BLaER1 treated with 17β-estradiol and CSF1 and Interleukin-3, amounts not matched to agents 10 nM and 100 nM (cell line): Measurements from ENCODE around the gene TRIM25.

ENCODE experiments used
- H3K27ac ChIP-seq, 11 experiments: shearing (Covaris generic); formaldehyde crosslinking; 2 replicates each; pipeline ENCODE4 v1.8.1; 2022
- H3K27me3 ChIP-seq, 11 experiments: shearing (Covaris generic); formaldehyde crosslinking; 2 replicates each; pipeline ENCODE4 v1.8.1; 2022
- H3K36me3 ChIP-seq, 11 experiments: shearing (Covaris generic); formaldehyde crosslinking; 2 replicates each; pipeline ENCODE4 v1.8.1; 2022
- H3K4me1 ChIP-seq, 10 experiments: shearing (Covaris generic); formaldehyde crosslinking; 2 replicates each; pipeline ENCODE4 v1.8.1; 2022
- H3K4me2 ChIP-seq, 11 experiments: shearing (Covaris generic); formaldehyde crosslinking; 2 replicates each; pipeline ENCODE4 v1.8.1; 2022
- H3K4me3 ChIP-seq, 10 experiments: shearing (Covaris generic); formaldehyde crosslinking; 2 replicates each; pipeline ENCODE4 v1.8.1; 2022
- H3K9ac ChIP-seq, 11 experiments: shearing (Covaris generic); formaldehyde crosslinking; 2 replicates each; pipeline ENCODE4 v1.8.1; 2022
- H3K9me3 ChIP-seq, 11 experiments: shearing (Covaris generic); formaldehyde crosslinking; replicated peaks in 1 of 11; 2 replicates each; pipeline ENCODE4 v1.8.1; 2022
- H4K20me1 ChIP-seq, 11 experiments: shearing (Covaris generic); formaldehyde crosslinking; 2 replicates each; pipeline ENCODE4 v1.8.1; 2022
- Cebpa-rat ChIP-seq, 11 experiments: shearing (Covaris generic); IDR thresholded peaks; 2 replicates each; pipeline ENCODE4 v1.8.1; 2022

The TRIM25 gene

DNA sequence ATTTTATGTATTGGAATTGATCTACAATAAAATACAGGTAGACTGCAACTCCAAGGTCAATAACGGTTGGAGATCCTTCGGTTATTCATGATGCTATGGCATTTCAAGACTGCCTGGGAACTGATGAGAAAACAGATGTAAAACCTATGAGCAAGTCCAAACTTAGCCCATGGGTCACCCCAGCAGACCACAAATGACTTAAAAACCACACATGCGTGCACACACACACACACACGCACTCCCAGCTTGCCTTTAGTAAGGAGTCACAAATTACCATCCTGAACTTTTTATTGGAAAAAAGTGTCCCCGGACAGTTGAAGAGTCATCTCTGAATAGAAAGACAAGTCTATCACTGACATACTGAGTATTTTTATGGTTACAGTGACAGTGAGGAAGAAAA is 26.7 kb downstream of the TRIM25 start:
- no peak for TF ChIP-seq Cebpa-rat (IDR thresholded peaks at IDR 0.05)
- Histone ChIP-seq H3K4me1 (peaks cover 0 to 36% (median 0%) of the 10 kb centered on the region in 10 experiments; a peak in 4 of 20 replicates), H3K27me3 (no peaks in the 10 kb centered on the region), H3K9ac (no peak overlapping the region), H3K4me3 (no peak overlapping the region), H3K36me3 (peaks cover 59 to 74% (median 69%) of the 10 kb centered on the region in 11 experiments), H4K20me1 (peaks cover 0 to 8% (median 0%) of the 10 kb centered on the region in 11 experiments; a peak in 3 of 22 replicates), H3K27ac (no peak overlapping the region), H3K4me2 (no peak overlapping the region), H3K9me3 (peaks cover 42 to 51% (median 48%) of the 10 kb centered on the region in 11 experiments)

DNA sequence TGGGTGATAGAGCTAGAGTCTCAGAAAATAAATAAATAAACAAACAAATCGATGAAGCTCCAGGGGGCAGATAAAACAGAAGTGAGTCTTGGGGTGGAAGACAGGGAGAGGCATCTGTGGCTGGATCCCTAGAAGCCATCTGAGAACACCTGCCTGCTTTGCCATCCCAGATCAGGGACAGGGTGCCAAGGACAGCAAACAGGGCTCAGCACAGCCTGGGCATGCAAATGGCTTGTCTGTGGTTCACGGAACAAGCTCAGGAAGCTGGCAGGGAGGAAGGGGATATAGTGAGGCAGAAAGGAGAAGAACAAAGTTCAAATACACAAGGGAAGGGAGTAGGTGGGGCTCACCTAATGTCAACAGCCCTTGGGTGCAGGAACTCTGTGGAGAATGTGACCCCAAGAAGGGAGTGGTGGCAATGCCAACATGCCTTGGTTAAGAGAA is 27.5 kb downstream of the TRIM25 start:
- H3K4me1 ChIP-seq: peaks cover 0 to 41% (median 0%) of the 10 kb centered on the region in 10 experiments; a peak in 6 of 20 replicates
- peaks cover 0 to 4% (median 0%) of the 10 kb centered on the region in 11 experiments; a peak in 2 of 22 replicates for H4K20me1 ChIP-seq
- H3K27me3 ChIP-seq: no peaks in the 10 kb centered on the region
- no peak overlapping the region for H3K9ac ChIP-seq
- no peak for TF ChIP-seq Cebpa-rat (IDR thresholded peaks at IDR 0.05)
- peaks cover 51 to 72% (median 61%) of the 10 kb centered on the region in 11 experiments for H3K36me3 ChIP-seq
- H3K9me3 ChIP-seq: peaks cover 38 to 44% (median 41%) of the 10 kb centered on the region in 11 experiments
- no peak overlapping the region for H3K27ac ChIP-seq
- H3K4me3 ChIP-seq: no peak overlapping the region
- peak overlapping the region in 2 of 11 experiments; percentile 31 to 34; a peak in 3 of 22 replicates for H3K4me2 ChIP-seq

DNA sequence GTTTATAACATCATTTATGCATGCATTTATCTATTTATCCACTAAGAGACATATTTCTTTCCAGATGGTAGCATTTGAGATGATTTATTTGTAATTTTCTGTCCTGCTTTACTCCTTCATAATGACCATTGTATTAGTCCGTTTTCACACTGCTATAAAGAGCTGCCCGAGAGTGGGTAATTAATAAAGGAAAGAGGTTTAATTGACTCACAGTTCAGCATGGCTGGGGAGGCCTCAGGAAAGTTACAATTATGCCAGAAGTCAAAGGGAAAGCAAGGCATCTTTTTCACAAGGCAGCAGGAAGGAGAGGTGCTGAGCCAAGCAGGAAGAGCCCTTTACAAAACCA is 28.6 kb downstream of the TRIM25 start:
- TF ChIP-seq Cebpa-rat (IDR thresholded peaks at IDR 0.05): no peak
- no peaks in the 10 kb centered on the region for H3K27me3 ChIP-seq
- H3K27ac ChIP-seq: no peak overlapping the region
- H3K4me1 ChIP-seq: peaks cover 4 to 46% (median 5%) of the 10 kb centered on the region in 10 experiments
- peaks cover 28 to 34% (median 31%) of the 10 kb centered on the region in 11 experiments for H3K9me3 ChIP-seq
- peaks cover 41 to 61% (median 50%) of the 10 kb centered on the region in 11 experiments for H3K36me3 ChIP-seq
- no peak overlapping the region for H3K4me3 ChIP-seq
- H4K20me1 ChIP-seq: peaks cover 0 to 4% (median 0%) of the 10 kb centered on the region in 11 experiments; a peak in 2 of 22 replicates
- H3K9ac ChIP-seq: no peak overlapping the region
- peak overlapping the region in 3 of 11 experiments; percentile 7 to 34 (median 31); a peak in 3 of 22 replicates for H3K4me2 ChIP-seq

DNA sequence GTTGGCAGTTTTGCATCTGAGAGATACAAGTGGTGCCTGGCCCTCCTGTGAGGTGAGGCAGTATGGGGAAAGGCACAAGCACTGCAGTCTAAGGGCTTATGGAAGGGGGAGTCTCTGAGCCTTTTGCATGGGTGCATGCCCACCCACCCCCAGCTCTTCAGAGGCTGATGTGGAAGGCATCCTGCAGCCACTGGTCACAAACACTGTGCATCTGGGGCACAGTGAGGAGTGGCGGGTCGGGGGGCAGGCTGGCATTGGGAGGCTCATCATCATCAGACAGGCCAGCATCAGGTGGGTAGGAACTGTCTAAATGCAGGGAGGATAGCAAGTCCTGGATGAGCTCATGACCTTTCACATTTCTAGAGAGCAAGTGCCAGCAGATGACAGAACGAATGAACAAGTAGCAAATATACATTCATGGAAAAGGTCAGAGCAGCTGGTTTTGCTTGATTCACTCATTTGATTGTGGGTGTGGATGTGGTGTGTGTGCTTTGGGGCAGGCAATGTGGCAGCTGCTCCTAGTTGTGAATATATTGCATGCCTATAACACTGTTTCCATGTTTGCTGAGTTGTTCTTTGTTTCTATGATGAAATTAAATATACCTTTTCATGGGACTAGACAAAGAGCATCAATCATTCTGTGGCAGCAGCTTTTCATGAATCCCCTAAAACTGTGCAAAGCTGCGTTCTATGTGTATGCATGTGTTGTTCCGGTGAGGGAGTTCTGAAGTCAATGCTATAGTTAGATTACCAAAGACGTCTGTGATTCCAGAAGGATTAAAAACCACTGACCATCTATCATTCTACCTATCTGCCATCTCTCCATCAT is 29.2 kb downstream of the TRIM25 start:
- H3K4me3 ChIP-seq: no peak overlapping the region
- H3K4me1 ChIP-seq: peaks cover 10 to 52% (median 11%) of the 10 kb centered on the region in 10 experiments
- peaks cover 23 to 28% (median 25%) of the 10 kb centered on the region in 11 experiments for H3K9me3 ChIP-seq
- H4K20me1 ChIP-seq: peaks cover 0 to 4% (median 0%) of the 10 kb centered on the region in 11 experiments; a peak in 2 of 22 replicates
- H3K27me3 ChIP-seq: no peaks in the 10 kb centered on the region
- no peak overlapping the region for H3K9ac ChIP-seq
- H3K27ac ChIP-seq: no peak overlapping the region
- 0 out of 22 replicates have a peak overlapping the region, but pooled peaks of 1 of the 11 experiments have one; percentile 12 for H3K4me2 ChIP-seq
- H3K36me3 ChIP-seq: peaks cover 35 to 55% (median 44%) of the 10 kb centered on the region in 11 experiments
- no peak for TF ChIP-seq Cebpa-rat (IDR thresholded peaks at IDR 0.05)

DNA sequence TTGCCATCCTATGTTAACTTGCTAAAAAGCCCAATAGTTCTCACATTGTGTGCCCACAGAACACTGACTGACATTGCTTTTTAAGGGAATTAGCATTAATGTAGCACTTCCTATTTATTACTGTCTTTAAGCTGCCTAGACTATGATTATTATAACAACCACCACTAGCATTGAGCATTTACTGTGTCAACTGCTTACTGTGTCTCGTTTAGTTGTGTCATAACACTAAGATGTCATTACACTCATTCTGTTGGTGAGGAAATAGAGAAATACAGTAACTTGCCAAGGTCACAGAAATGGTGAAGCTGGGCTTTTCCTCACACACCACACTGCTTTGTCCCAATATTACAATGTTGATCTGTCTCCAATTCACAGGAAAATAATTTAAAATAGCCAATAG is 30.2 kb downstream of the TRIM25 start:
- Histone ChIP-seq H4K20me1 (peaks cover 0 to 4% (median 0%) of the 10 kb centered on the region in 11 experiments; a peak in 2 of 22 replicates), H3K9me3 (peaks cover 12 to 17% (median 14%) of the 10 kb centered on the region in 11 experiments), H3K36me3 (peaks cover 24 to 45% (median 34%) of the 10 kb centered on the region in 11 experiments), H3K4me1 (peaks cover 10 to 57% (median 16%) of the 10 kb centered on the region in 10 experiments), H3K27ac (no peak overlapping the region), H3K27me3 (no peaks in the 10 kb centered on the region), H3K4me3 (no peak overlapping the region), H3K9ac (no peak overlapping the region), H3K4me2 (no peak overlapping the region)
- TF ChIP-seq Cebpa-rat (IDR thresholded peaks at IDR 0.05): no peak

DNA sequence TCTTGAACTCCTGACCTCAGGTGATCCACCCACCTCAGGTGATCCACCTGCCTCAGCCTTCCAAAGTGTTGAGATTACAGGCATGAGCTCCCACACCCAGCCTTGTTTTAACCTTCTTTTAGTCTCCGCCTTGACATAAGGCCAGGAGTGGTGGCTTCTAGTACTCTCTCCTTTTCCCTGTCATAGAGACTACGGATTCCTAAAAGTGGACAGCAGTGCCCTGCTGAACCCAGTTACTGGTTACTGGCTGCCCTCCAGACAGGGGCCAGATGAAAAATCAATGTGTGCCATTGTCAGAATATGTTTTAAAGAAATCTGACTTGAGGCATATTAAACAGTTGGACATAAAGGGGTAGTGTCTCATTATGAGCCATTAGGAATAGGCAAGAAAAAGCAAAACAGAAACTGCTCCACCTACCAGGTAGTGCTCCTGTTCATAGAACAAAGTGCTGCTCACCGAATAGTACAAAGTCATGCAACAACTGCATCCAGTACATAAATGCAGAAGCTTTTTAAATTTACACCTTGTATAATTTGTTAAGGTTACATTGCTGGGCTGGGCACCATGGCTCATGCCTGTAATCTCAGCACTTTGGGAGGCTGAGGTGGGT is 32.1 kb downstream of the TRIM25 start:
- no peak for TF ChIP-seq Cebpa-rat (IDR thresholded peaks at IDR 0.05)
- no peak overlapping the region for H3K4me3 ChIP-seq

DNA sequence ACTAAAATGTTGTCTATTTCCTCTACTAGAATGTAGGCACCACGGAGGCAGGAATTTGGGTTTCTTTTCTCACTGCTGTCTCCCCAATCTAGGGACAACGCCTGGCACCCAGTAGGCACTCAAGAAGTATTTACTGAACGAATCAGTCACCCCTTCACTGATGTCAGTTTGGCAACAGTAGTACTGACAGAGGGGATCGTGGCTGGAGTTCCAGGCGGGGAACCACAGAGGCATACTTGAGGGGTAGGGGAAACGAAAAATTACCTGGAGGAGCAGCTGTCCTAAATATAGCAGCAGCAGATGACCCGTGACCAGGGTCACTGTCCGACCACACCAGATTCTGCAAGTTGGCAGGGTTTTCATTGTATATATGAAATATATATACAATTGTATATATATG is 33.3 kb downstream of the TRIM25 start:
- Histone ChIP-seq H3K4me2 (peak overlapping the region; percentile 31 to 86 (median 53)), H3K36me3 (peaks cover 0 to 15% (median 3%) of the 10 kb centered on the region in 11 experiments; a peak in 5 of 22 replicates), H3K27me3 (no peaks in the 10 kb centered on the region), H3K9ac (peak overlapping the region in 3 of 11 experiments; percentile 33 to 48 (median 38); a peak in 7 of 22 replicates), H3K4me1 (peaks cover 10 to 52% (median 16%) of the 10 kb centered on the region in 10 experiments), H3K9me3 (peaks cover 0 to 9% (median 0%) of the 10 kb centered on the region in 11 experiments; a peak in 1 of 22 replicates), H4K20me1 (peaks cover 0 to 4% (median 0%) of the 10 kb centered on the region in 11 experiments; a peak in 1 of 22 replicates), H3K27ac (peak overlapping the region in 8 of 11 experiments; percentile 15 to 75 (median 41); a peak in 12 of 22 replicates), H3K4me3 (no peak overlapping the region)
- TF ChIP-seq Cebpa-rat (IDR thresholded peaks at IDR 0.05): no peak

More for the DNA sequence above, 32.1 kb downstream of the TRIM25 start:
- H3K9ac ChIP-seq: no peak overlapping the region
- peaks cover 0 to 9% (median 0%) of the 10 kb centered on the region in 11 experiments; a peak in 1 of 22 replicates for H3K9me3 ChIP-seq
- H3K36me3 ChIP-seq: peaks cover 6 to 26% (median 15%) of the 10 kb centered on the region in 11 experiments; a peak in 21 of 22 replicates
- no peaks in the 10 kb centered on the region for H3K27me3 ChIP-seq
- H3K27ac ChIP-seq: no peak overlapping the region
- peaks cover 0 to 4% (median 0%) of the 10 kb centered on the region in 11 experiments; a peak in 2 of 22 replicates for H4K20me1 ChIP-seq
- peaks cover 10 to 64% (median 16%) of the 10 kb centered on the region in 10 experiments for H3K4me1 ChIP-seq
- peak overlapping the region in 1 of 11 experiments; percentile 29; a peak in 1 of 22 replicates for H3K4me2 ChIP-seq

DNA sequence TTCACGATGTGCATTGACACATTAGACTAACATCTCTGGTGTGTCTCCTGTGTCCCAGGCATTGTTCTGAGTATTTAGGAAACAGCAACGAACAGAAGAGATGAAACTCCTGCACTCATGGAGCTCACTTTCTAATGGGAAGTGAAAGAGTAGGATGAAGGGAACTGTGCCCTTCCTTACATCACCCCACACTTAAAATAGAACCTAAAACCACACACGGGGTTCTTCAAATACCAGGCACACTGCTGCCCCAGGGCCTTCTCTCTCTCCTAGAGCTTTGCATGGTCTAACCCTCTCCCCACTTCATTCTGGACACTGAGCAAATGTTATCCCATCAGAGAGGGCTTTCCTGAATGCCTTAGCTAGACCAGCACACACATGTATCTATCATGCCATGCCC is 33.7 kb downstream of the TRIM25 start:
- Histone ChIP-seq H3K9me3 (peaks cover 0 to 9% (median 0%) of the 10 kb centered on the region in 11 experiments; a peak in 1 of 22 replicates), H3K4me2 (peak overlapping the region; percentile 31 to 86 (median 53))

More for the DNA sequence above, 33.7 kb downstream of the TRIM25 start:
- Histone ChIP-seq H3K27ac (peak overlapping the region in 9 of 11 experiments; percentile 15 to 75 (median 38); a peak in 13 of 22 replicates), H3K27me3 (no peaks in the 10 kb centered on the region), H4K20me1 (no peaks in the 10 kb centered on the region; a peak in 1 of 22 replicates), H3K36me3 (peaks cover 0 to 15% (median 0%) of the 10 kb centered on the region in 11 experiments; a peak in 4 of 22 replicates), H3K4me3 (no peak overlapping the region), H3K4me1 (peaks cover 10 to 48% (median 16%) of the 10 kb centered on the region in 10 experiments), H3K9ac (peak overlapping the region in 3 of 11 experiments; percentile 33 to 48 (median 38); a peak in 7 of 22 replicates)
- TF ChIP-seq Cebpa-rat (IDR thresholded peaks at IDR 0.05): no peak
